Measurements from ENCODE around the gene IGHMBP2. TPM values are rescaled to one million over a fixed set of nuclear protein-coding genes. Genes with fewer than 3 reads are reported as not detected.

IGHMBP2 gene
- total RNA-seq, 1 experiment from 2014 or later = 27.8 TPM

DNA sequence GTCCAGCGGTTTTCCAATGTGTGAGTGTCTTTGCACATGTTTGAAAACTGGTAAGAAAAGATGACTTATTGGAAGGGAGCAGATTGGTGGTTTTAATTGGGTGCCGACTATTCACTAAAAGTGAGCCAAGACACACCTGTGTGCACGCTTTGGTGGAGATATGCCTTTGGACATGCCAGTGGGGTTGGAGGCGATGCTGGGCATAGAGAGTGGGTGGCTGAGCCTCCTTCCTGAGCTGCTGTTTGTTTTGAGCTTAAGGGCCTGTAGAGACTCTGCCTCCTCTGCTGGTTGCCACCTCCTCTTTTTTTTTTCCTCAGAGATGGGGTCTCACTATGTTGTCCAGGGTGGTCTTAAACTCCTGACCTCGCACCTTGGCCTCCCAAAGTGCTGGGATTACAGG, 9.5 kb downstream of the IGHMBP2 start:
- intact Hi-C loops (cut with micrococcal nuclease; ENCODE audit: unreplicated experiment) (no loop called here), in situ Hi-C loops (cut with HindIII; ENCODE audit: low pct_unique_long_range_greater_than_20kb, low sequenced_read_pairs) (no loop called here)
- no peaks in the 10 kb centered on the region for H3K27me3 ChIP-seq (ENCODE audit: control insufficient read depth, insufficient read depth, low read length)
- no peak for ATAC-seq
- H3K36me3 ChIP-seq (ENCODE audit: control insufficient read depth, insufficient read depth, low read length) = no peaks in the 10 kb centered on the region; the same call in 1 of the 2 replicates
- DNase-seq (ENCODE audit: low read depth, low spot score) = no peak
- BruUV-seq (replicated peaks) = no TSS peak
- ChIA-PET CTCF (no interaction called here), POLR2A (no interaction called here)
- no peak overlapping the region for H3K27ac ChIP-seq (ENCODE audit: low read length)
- H3K9me3 ChIP-seq (ENCODE audit: control insufficient read depth, insufficient read depth, low read depth, low read length) = no peaks in the 10 kb centered on the region
- TF ChIP-seq, protein P1, sequence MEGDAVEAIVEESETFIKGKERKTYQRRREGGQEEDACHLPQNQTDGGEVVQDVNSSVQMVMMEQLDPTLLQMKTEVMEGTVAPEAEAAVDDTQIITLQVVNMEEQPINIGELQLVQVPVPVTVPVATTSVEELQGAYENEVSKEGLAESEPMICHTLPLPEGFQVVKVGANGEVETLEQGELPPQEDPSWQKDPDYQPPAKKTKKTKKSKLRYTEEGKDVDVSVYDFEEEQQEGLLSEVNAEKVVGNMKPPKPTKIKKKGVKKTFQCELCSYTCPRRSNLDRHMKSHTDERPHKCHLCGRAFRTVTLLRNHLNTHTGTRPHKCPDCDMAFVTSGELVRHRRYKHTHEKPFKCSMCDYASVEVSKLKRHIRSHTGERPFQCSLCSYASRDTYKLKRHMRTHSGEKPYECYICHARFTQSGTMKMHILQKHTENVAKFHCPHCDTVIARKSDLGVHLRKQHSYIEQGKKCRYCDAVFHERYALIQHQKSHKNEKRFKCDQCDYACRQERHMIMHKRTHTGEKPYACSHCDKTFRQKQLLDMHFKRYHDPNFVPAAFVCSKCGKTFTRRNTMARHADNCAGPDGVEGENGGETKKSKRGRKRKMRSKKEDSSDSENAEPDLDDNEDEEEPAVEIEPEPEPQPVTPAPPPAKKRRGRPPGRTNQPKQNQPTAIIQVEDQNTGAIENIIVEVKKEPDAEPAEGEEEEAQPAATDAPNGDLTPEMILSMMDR (IDR thresholded peaks at IDR 0.05) = no peak
- TF ChIP-seq POLR2AphosphoS5 (IDR thresholded peaks at IDR 0.05; ENCODE audit: low read depth, low read length) (no peak), REST (IDR thresholded peaks at IDR 0.05; ENCODE audit: insufficient read depth in 1 of 2, low read depth in 2 of 2, low read length in 1 of 2) (no peak), TCF7L2 (IDR thresholded peaks at IDR 0.05; ENCODE audit: low read depth, low read length) (no peak), SIN3A (IDR thresholded peaks at IDR 0.05; ENCODE audit: borderline replicate concordance, insufficient read depth, low read depth, low read length) (no peak)
- no peak overlapping the region for H3K4me3 ChIP-seq (ENCODE audit: low read depth in 2 of 2, low read length in 2 of 2)
- no peaks in the 10 kb centered on the region for H3K4me1 ChIP-seq (ENCODE audit: control insufficient read depth, insufficient read depth, low read length)

DNA sequence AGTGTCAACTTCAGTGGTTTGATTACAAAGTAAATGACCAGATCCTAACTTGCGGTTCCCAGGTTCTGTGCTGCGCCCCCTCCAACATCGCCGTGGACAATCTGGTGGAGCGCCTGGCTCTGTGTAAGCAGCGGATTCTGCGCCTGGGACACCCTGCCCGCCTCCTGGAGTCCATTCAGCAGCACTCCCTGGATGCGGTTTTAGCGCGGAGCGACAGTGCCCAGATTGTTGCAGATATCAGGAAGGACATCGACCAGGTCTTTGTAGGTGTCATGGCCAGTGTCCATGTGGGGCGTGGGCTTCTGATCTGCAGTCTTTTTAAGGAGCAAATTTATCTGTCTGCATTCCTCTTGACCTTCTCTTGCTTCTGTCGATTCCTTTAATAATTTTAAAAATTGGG, 11.1 kb downstream of the IGHMBP2 start:
- Histone ChIP-seq H3K36me3 (ENCODE audit: control insufficient read depth, insufficient read depth, low read length) (peaks cover 4% of the 10 kb centered on the region; the same call in 1 of the 2 replicates), H3K4me3 (ENCODE audit: low read depth in 2 of 2, low read length in 2 of 2) (no peak overlapping the region), H3K27me3 (ENCODE audit: control insufficient read depth, insufficient read depth, low read length) (no peaks in the 10 kb centered on the region), H3K4me1 (ENCODE audit: control insufficient read depth, insufficient read depth, low read length) (no peaks in the 10 kb centered on the region), H3K9me3 (ENCODE audit: control insufficient read depth, insufficient read depth, low read depth, low read length) (no peaks in the 10 kb centered on the region), H3K27ac (ENCODE audit: low read length) (no peak overlapping the region)
- no TSS peak for BruUV-seq (replicated peaks)
- ATAC-seq (no peak), DNase-seq (ENCODE audit: low read depth, low spot score) (no peak)
- ChIA-PET POLR2A (no interaction called here), CTCF (no interaction called here)
- intact Hi-C loops (cut with micrococcal nuclease; ENCODE audit: unreplicated experiment) (no loop called here), in situ Hi-C loops (cut with HindIII; ENCODE audit: low pct_unique_long_range_greater_than_20kb, low sequenced_read_pairs) (no loop called here)
- TF ChIP-seq TCF7L2 (IDR thresholded peaks at IDR 0.05; ENCODE audit: low read depth, low read length) (no peak), POLR2AphosphoS5 (IDR thresholded peaks at IDR 0.05; ENCODE audit: low read depth, low read length) (no peak), REST (IDR thresholded peaks at IDR 0.05; ENCODE audit: insufficient read depth in 1 of 2, low read depth in 2 of 2, low read length in 1 of 2) (no peak)

Measured in Panc1 (cell line).